Neural cell (in vitro differentiated cells): ENCODE measurements around the gene LENG9. TPM values are rescaled to one million over a fixed set of nuclear protein-coding genes. Genes with fewer than 3 reads are reported as not detected.

ENCODE experiments used
- H2AFZ ChIP-seq: fragments of 200-600, 300-800 bp; sonication (generic), shearing (Covaris generic); 2 replicates; pipeline ENCODE4 v1.6.0; 2014; ENCODE audit warnings: low read depth, mild to moderate bottlenecking, antibody characterized with exemption, low read length, moderate library complexity
- H3F3A ChIP-seq: fragments of 200-600 bp; shearing (Covaris generic); 2 replicates; pipeline ENCODE4 v1.6.1; 2016; ENCODE audit warnings: mild to moderate bottlenecking, moderate library complexity, mixed read lengths, antibody characterized with exemption, low read length; ENCODE audit not compliant: insufficient read depth, poor library complexity, severe bottlenecking
- H3K27ac ChIP-seq: fragments of 200-600, 300-800 bp; sonication (generic), shearing (Covaris generic); 2 replicates; pipeline ENCODE4 v1.5.1; 2014; ENCODE audit warnings: mild to moderate bottlenecking, low read length, moderate library complexity
- H3K27me3 ChIP-seq: fragments of 300-800, 200-600 bp; sonication (generic), shearing (Covaris generic); 2 replicates; pipeline ENCODE4 v1.6.0; 2014; ENCODE audit warnings: mild to moderate bottlenecking, low read depth, low read length, moderate library complexity; ENCODE audit not compliant: insufficient read depth
- H3K36me3 ChIP-seq: fragments of 300-800, 200-600 bp; sonication (generic), shearing (Covaris generic); 2 replicates; pipeline ENCODE4 v1.5.1; 2014; ENCODE audit warnings: mild to moderate bottlenecking, antibody characterized with exemption, low read length, moderate library complexity; ENCODE audit not compliant: insufficient read depth
- H3K4me2 ChIP-seq: fragments of 300-800, 200-600 bp; sonication (generic), shearing (Covaris generic); 2 replicates; pipeline ENCODE4 v1.6.0; 2014; ENCODE audit warnings: mild to moderate bottlenecking, low read length
- H3K4me3 ChIP-seq: fragments of 300-800, 200-600 bp; sonication (generic), shearing (Covaris generic); 2 replicates; pipeline ENCODE4 v1.5.1; 2014; ENCODE audit warnings: mild to moderate bottlenecking, low read length, moderate library complexity
- H3K79me2 ChIP-seq: fragments of 200-600 bp; shearing (Covaris generic); replicated peaks from 2 replicates; pipeline ENCODE4 v1.6.0; 2014; ENCODE audit warnings: mild to moderate bottlenecking, low read length, moderate library complexity; ENCODE audit not compliant: insufficient read depth
- H3K9ac ChIP-seq: fragments of 300-800, 200-600 bp; sonication (generic), shearing (Covaris generic); 2 replicates; pipeline ENCODE4 v1.6.1; 2016; ENCODE audit warnings: mild to moderate bottlenecking, low read length, mixed read lengths
- H3K9me2 ChIP-seq: fragments of 200-600 bp; shearing (Covaris generic); 2 replicates; pipeline ENCODE4 v1.6.1; 2016; ENCODE audit warnings: mild to moderate bottlenecking, low read length, mixed read lengths; ENCODE audit not compliant: insufficient read depth
- H3K9me3 ChIP-seq: fragments of 200-600, 300-800 bp; sonication (generic), shearing (Covaris generic); 2 replicates; pipeline ENCODE4 v1.6.1; 2016; ENCODE audit warnings: mild to moderate bottlenecking, mixed run types, low read length, moderate library complexity, mixed read lengths
- H4K20me1 ChIP-seq: fragments of 200-600 bp; shearing (Covaris generic); 2 replicates; pipeline ENCODE4 v1.6.1; 2016; ENCODE audit warnings: mild to moderate bottlenecking, mixed run types; ENCODE audit not compliant: insufficient read depth
- EP300 ChIP-seq: fragments of 450-650 bp; conservative IDR thresholded peaks from 2 replicates; pipeline ENCODE4 v1.6.1; 2014; ENCODE audit warnings: antibody characterized with exemption, mild to moderate bottlenecking, moderate library complexity; ENCODE audit not compliant: poor library complexity, severe bottlenecking
- EZH2 ChIP-seq: fragments of 200-600, 300-800 bp; shearing (Covaris generic), sonication (generic); IDR thresholded peaks from 2 replicates; pipeline ENCODE4 v1.6.1; 2014; ENCODE audit warnings: antibody characterized with exemption, low read length, borderline replicate concordance, mild to moderate bottlenecking; ENCODE audit not compliant: insufficient read depth, poor library complexity, severe bottlenecking
- MXI1 ChIP-seq: fragments of 450-650 bp; conservative IDR thresholded peaks from 2 replicates; pipeline ENCODE4 v1.6.1; 2014; ENCODE audit warnings: antibody characterized with exemption, mild to moderate bottlenecking; ENCODE audit not compliant: poor library complexity, severe bottlenecking
- POLR2AphosphoS5 ChIP-seq: IDR thresholded peaks from 2 replicates; pipeline ENCODE4 v1.6.1; 2012
- RAD21 ChIP-seq: fragments of 450-650 bp; conservative IDR thresholded peaks from 2 replicates; pipeline ENCODE4 v1.6.1; 2014; ENCODE audit warnings: antibody characterized with exemption, mild to moderate bottlenecking, moderate library complexity
- REST ChIP-seq: IDR thresholded peaks from 2 replicates; pipeline ENCODE4 v1.6.1; 2012; ENCODE audit warnings: borderline replicate concordance
- SMC3 ChIP-seq: fragments of 450-650 bp; conservative IDR thresholded peaks from 2 replicates; pipeline ENCODE4 v1.6.1; 2014; ENCODE audit warnings: antibody characterized with exemption, mild to moderate bottlenecking, moderate library complexity; ENCODE audit not compliant: poor library complexity
- TAF1 ChIP-seq: IDR thresholded peaks from 2 replicates; pipeline ENCODE4 v1.6.1; 2012; ENCODE audit warnings: low read depth
- polyA plus RNA-seq: library from polyadenylated mRNA; depleted of rRNA; stranded (reverse); fragments of >200 nt; gene quantifications from 2 replicates; pipeline ENCODE4 v1.2.3, GENCODE V29; 2014
- TF ChIP-seq, protein P1 (sequence below): fragments of 450-650 bp; IDR thresholded peaks from 2 replicates; pipeline ENCODE4 v1.5.1; 2014; ENCODE audit warnings: antibody characterized with exemption, mild to moderate bottlenecking, moderate library complexity; ENCODE audit not compliant: poor library complexity, severe bottlenecking

Gene LENG9
- polyA plus RNA-seq, 1 donor from 2014 or later: 0.58 TPM

DNA sequence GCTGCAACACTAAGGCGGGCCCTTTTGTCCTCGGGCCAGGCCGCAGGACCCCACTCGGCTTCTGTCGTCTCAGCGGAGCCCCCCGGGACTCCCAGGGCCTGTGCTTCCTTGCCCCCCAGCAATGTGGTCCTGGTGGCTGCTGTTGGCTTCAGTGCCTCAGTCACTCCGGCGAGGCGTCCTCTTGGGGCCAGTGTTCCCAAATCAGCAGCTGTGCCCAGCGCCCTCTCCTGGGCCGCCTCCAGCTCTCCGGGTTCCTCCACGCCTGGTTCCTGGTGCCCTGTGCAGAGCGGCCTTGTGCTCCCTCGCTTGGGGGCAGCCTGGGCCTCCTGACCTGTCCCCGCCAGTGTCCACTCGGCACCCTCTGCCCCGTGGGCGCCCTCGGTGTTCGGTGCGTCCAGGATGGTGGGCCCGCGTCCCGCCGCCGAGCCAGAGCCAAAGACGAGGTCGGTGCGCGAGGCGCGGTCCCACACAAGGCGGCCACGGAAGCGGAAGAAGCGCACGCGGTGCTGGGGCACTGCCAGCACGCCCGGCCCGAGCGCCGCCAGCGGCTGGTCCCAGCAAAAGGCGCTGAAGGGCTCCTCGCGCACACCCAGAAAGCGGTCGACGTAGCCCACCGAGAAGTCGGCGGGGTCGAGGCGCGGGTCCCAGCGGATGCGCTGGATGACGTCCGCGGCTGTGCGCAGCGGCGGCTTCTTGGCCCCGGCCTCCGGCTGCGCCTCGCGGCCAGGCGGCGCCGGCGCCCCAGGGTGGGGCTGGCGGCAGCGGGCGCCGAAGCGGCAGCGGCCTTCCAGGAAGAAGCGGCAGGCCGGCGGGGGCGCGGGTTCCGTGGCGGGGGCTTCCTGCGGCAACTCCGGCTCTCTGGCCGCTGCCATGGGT is 685 bp downstream of the LENG9 start:
- Histone ChIP-seq H3K9ac (peak overlapping the region; percentile 64), H3K36me3 (no peaks in the 10 kb centered on the region), H3K27me3 (peaks cover 11% of the 10 kb centered on the region), H3K79me2 (no peaks in the 10 kb centered on the region), H3K9me2 (no peaks in the 10 kb centered on the region), H3K9me3 (no peaks in the 10 kb centered on the region), H3K4me3 (peak overlapping the region; percentile 69), H3K4me2 (no peak overlapping the region), H2AFZ (no peak overlapping the region), H4K20me1 (no peaks in the 10 kb centered on the region), H3F3A (no peaks in the 10 kb centered on the region), H3K27ac (no peak overlapping the region)
- TF ChIP-seq MXI1: no peak
- peak; percentile 8 for TF ChIP-seq POLR2AphosphoS5
- TF ChIP-seq EP300: no peak

DNA sequence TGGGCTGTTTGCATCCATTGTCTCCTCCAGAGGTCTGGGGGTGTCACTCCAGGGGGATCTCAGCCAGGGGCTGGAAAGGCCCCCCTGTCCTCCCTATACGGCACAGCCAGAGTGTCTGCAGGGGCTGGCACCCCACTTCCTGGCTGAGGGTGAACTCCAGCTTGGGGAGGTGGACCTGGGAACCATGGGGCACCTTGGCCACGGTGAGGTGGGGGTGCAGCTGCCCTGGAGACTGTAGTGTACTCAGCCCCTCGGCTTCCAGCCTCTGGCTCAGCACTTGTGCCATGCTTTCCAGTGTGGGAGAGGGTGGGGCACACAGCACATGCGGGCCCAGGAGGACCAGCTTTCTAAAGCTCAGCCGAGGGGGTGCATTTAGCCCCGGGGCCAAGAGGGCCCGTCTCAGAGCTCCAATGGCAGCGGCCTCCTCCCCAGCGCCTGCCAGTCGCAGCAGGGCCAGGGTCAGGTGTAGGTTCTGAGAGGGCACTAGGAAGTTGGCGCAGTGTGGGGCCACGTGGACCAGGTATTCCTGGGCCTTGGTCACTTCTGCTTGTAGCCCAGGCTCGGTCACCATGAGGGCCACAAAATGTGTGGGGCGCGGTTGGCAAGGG is 1.4 kb downstream of the LENG9 start:
- Histone ChIP-seq H4K20me1 (no peaks in the 10 kb centered on the region), H3K36me3 (no peaks in the 10 kb centered on the region), H3K9ac (no peak overlapping the region), H3K27me3 (peaks cover 11% of the 10 kb centered on the region), H3K4me3 (peak overlapping the region; percentile 69), H3K9me2 (no peaks in the 10 kb centered on the region), H3K79me2 (no peaks in the 10 kb centered on the region), H2AFZ (no peak overlapping the region), H3K9me3 (no peaks in the 10 kb centered on the region), H3K4me2 (no peak overlapping the region), H3F3A (no peaks in the 10 kb centered on the region), H3K27ac (no peak overlapping the region)
- TF ChIP-seq POLR2AphosphoS5 (no peak), SMC3 (no peak), TAF1 (no peak), RAD21 (no peak), EZH2 (no peak), EP300 (no peak), REST (no peak), MXI1 (no peak)
- TF ChIP-seq, protein P1, sequence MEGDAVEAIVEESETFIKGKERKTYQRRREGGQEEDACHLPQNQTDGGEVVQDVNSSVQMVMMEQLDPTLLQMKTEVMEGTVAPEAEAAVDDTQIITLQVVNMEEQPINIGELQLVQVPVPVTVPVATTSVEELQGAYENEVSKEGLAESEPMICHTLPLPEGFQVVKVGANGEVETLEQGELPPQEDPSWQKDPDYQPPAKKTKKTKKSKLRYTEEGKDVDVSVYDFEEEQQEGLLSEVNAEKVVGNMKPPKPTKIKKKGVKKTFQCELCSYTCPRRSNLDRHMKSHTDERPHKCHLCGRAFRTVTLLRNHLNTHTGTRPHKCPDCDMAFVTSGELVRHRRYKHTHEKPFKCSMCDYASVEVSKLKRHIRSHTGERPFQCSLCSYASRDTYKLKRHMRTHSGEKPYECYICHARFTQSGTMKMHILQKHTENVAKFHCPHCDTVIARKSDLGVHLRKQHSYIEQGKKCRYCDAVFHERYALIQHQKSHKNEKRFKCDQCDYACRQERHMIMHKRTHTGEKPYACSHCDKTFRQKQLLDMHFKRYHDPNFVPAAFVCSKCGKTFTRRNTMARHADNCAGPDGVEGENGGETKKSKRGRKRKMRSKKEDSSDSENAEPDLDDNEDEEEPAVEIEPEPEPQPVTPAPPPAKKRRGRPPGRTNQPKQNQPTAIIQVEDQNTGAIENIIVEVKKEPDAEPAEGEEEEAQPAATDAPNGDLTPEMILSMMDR: no peak
